ENCODE data around the gene RAP1GAP2.

DNA sequence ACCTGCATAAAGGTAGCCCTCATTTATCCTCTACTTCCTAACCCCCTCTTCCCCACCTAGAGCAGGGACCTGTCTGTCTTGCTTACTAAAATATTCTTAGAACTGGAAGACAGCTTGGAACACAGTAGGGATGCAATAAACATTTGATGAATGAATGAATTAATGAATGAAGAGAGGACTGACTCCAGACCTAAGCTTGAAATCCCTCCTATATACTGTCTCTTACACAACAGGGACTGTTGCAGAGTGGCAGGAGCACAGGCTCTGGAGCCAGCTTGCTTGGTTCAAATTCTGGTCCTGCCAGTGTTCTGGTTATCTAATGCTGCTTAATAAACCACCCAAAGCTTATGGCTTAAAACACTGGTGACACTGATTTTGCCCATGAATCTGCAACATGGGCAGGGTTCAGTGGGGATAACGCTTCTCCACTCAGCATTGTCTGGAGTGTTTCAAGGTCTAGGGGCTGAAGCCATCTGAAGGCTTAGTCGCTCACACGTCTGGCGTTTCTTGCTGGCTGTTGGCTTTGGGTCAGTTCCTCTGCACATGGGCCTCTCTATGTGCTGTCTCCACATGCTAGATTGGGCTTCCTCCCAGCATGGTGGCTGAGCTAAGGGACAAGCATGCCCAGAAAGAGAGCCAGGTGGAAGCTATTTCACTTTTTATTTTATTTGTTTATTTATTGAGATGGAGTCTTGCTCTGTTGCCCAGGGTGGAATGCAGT, 12.8 kb upstream of the RAP1GAP2 start:
- TF ChIP-seq, protein P1, sequence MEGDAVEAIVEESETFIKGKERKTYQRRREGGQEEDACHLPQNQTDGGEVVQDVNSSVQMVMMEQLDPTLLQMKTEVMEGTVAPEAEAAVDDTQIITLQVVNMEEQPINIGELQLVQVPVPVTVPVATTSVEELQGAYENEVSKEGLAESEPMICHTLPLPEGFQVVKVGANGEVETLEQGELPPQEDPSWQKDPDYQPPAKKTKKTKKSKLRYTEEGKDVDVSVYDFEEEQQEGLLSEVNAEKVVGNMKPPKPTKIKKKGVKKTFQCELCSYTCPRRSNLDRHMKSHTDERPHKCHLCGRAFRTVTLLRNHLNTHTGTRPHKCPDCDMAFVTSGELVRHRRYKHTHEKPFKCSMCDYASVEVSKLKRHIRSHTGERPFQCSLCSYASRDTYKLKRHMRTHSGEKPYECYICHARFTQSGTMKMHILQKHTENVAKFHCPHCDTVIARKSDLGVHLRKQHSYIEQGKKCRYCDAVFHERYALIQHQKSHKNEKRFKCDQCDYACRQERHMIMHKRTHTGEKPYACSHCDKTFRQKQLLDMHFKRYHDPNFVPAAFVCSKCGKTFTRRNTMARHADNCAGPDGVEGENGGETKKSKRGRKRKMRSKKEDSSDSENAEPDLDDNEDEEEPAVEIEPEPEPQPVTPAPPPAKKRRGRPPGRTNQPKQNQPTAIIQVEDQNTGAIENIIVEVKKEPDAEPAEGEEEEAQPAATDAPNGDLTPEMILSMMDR (IDR thresholded peaks at IDR 0.05; ENCODE audit: low read depth, low read length, poor library complexity, severe bottlenecking), result no peak
- TF ChIP-seq EZH2phosphoT487 (IDR thresholded peaks at IDR 0.05; ENCODE audit: borderline replicate concordance, low read length), result no peak

Measured in DOHH2 (cell line).